Activated T-helper 1 cell treated with anti-CD3 and anti-CD28 coated beads, Interleukin-12 subunit alpha, Interleukin-12 subunit beta, Interleukin-2, Interleukin-4 antibody, amounts not matched to agents 30 ng/mL and 10 ng/mL and 1 ng/mL, durations not matched to agents 14 hours and 24 hours and 36 hours (primary cell): ENCODE results near the gene HOXC6. TPM values are rescaled to one million over a fixed set of nuclear protein-coding genes. Genes with fewer than 3 reads are reported as not detected.

ENCODE experiments used
- DNase-seq: peaks from one replicate; pipeline ENCODE4 v3.0.0; 2021; ENCODE audit warnings: low spot score
- H3K27ac Mint-ChIP-seq: one replicate; pipeline ENCODE4 v1.8.0; 2021; ENCODE audit warnings: mild to moderate bottlenecking, mixed read lengths
- H3K27me3 Mint-ChIP-seq: one replicate; pipeline ENCODE4 v1.8.0; 2022; ENCODE audit warnings: mild to moderate bottlenecking, moderate library complexity, mixed read lengths; ENCODE audit not compliant: insufficient read depth
- H3K36me3 Mint-ChIP-seq: one replicate; pipeline ENCODE4 v1.8.0; 2021; ENCODE audit warnings: low read depth, mixed read lengths
- H3K4me1 Mint-ChIP-seq: one replicate; pipeline ENCODE4 v1.8.0; 2021; ENCODE audit warnings: low read depth, mixed read lengths
- H3K4me3 Mint-ChIP-seq: one replicate; pipeline ENCODE4 v1.8.0; 2021; ENCODE audit warnings: mild to moderate bottlenecking, moderate library complexity, mixed read lengths
- H3K9me3 Mint-ChIP-seq: one replicate; pipeline ENCODE4 v1.8.0; 2021; ENCODE audit warnings: mixed read lengths
- intact Hi-C: fragments of 100-400 bp; cut with micrococcal nuclease; formaldehyde crosslinking; loops from one replicate; pipeline ENCODE4 v1.15.1; 2024
- total RNA-seq: library from RNA; stranded (reverse); gene quantifications from 2 replicates; pipeline ENCODE4 v1.2.3, GENCODE V29; 2022

Gene HOXC6
- total RNA-seq, 1 donor from 2014 or later = not detected

DNA sequence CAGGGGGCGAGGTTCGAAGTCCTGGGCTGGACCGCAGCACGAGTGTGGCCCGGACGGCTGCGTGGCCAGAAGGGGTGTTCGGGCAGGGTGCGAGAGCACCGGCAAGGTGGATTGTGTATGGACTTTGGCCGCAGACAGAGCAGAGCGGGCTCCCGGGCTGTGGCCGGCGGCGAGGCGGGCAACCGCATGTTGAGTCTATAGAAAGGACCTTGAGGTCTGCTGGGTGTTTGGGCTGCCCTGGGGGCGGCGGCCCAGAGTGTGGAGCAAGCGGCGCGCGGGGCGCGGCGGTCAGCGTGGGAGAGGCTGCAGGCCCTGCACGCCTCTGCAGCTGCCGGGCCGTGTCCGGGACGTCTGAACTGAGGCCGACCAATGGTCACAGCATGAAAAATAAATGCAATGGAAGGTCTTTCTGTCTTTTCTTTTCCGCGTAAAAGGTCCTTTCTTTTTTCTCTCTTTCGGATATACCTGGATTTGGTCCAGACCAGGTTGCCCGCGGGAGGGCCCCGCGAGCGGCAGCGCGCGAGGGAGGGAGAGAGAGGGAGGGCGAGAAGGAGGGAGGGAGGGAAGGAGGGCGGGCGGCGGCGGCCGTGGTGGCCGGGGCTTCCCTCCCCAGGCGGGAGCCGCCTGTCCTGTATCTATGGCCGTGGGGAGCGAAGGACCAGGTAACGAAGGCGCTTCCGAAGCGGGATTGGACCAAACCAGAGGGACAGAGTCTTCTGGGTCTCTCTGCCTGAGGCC, 33.8 kb upstream of the HOXC6 start:
- intact Hi-C loops = loop anchor here (5.0 kb wide), 1 partner anchor 38 kb away; the partner anchor contains the start of gene HOXC5
- Mint-ChIP-seq H3K4me3 (no peak overlapping the region), H3K27me3 (peaks cover 89% of the 10 kb centered on the region), H3K36me3 (no peaks in the 10 kb centered on the region), H3K27ac (peak overlapping the region; percentile 76), H3K9me3 (no peaks in the 10 kb centered on the region), H3K4me1 (peaks cover 33% of the 10 kb centered on the region)
- no peak for DNase-seq

- Mint-ChIP-seq H3K4me3 (peak overlapping the region; percentile 46), H3K9me3 (no peaks in the 10 kb centered on the region), H3K36me3 (no peaks in the 10 kb centered on the region), H3K27ac (peak overlapping the region; percentile 76), H3K4me1 (peaks cover 28% of the 10 kb centered on the region), H3K27me3 (peaks cover 89% of the 10 kb centered on the region)
- no peak for DNase-seq
- intact Hi-C loops = loop anchor here (5.0 kb wide), 1 partner anchor 37 kb away; the partner anchor contains the start of gene HOXC5
These were observed 33.2 kb upstream of the HOXC6 start for GRCh38 chr12:53995002-53995377.

GRCh38 chr12:53995378-53996239, 32.6 kb upstream of the HOXC6 start:
- no peak for DNase-seq
- peak overlapping the region; percentile 80 for H3K4me3 Mint-ChIP-seq
- peak overlapping the region; percentile 76 for H3K27ac Mint-ChIP-seq
- no peaks in the 10 kb centered on the region for H3K9me3 Mint-ChIP-seq
- H3K27me3 Mint-ChIP-seq = peaks cover 87% of the 10 kb centered on the region
- H3K36me3 Mint-ChIP-seq = no peaks in the 10 kb centered on the region
- intact Hi-C loops = loop anchor here (2.0 to 5.0 kb wide), 3 partner anchors 13 to 37 kb away; partner anchors contain the start of gene HOXC5
- H3K4me1 Mint-ChIP-seq = peaks cover 22% of the 10 kb centered on the region

GRCh38 chr12:53996240-53997203, 31.7 kb upstream of the HOXC6 start:
- Mint-ChIP-seq H3K4me3 (peak overlapping the region; percentile 80), H3K27me3 (peaks cover 89% of the 10 kb centered on the region), H3K27ac (no peak overlapping the region), H3K36me3 (no peaks in the 10 kb centered on the region), H3K9me3 (no peaks in the 10 kb centered on the region), H3K4me1 (peaks cover 22% of the 10 kb centered on the region)
- intact Hi-C loops = loop anchor here (2.0 to 5.0 kb wide), 3 partner anchors 14 to 36 kb away; partner anchors contain the start of gene HOXC5
- no peak for DNase-seq

GRCh38 chr12:53997204-53998109, 30.8 kb upstream of the HOXC6 start:
- H3K4me3 Mint-ChIP-seq = no peak overlapping the region
- H3K36me3 Mint-ChIP-seq = no peaks in the 10 kb centered on the region
- intact Hi-C loops = loop anchor here (2.0 to 5.0 kb wide), 3 partner anchors 15 to 35 kb away; partner anchors contain the start of gene HOXC5
- H3K9me3 Mint-ChIP-seq = no peaks in the 10 kb centered on the region
- DNase-seq = no peak
- H3K27me3 Mint-ChIP-seq = peaks cover 89% of the 10 kb centered on the region
- H3K27ac Mint-ChIP-seq = peak overlapping the region; percentile 7
- H3K4me1 Mint-ChIP-seq = peaks cover 25% of the 10 kb centered on the region

GRCh38 chr12:53998110-53998899, 29.9 kb upstream of the HOXC6 start:
- Mint-ChIP-seq H3K4me3 (no peak overlapping the region), H3K27me3 (peaks cover 89% of the 10 kb centered on the region), H3K9me3 (no peaks in the 10 kb centered on the region), H3K4me1 (peaks cover 28% of the 10 kb centered on the region), H3K27ac (peak overlapping the region; percentile 7), H3K36me3 (no peaks in the 10 kb centered on the region)
- intact Hi-C loops = loop anchor here (5.0 kb wide), 1 partner anchor 34 kb away; the partner anchor contains the start of gene HOXC5
- DNase-seq = no peak

GRCh38 chr12:53998900-53999236, 29.4 kb upstream of the HOXC6 start:
- no peak for DNase-seq
- intact Hi-C loops = loop anchor here (5.0 kb wide), 1 partner anchor 33 kb away; the partner anchor contains the start of gene HOXC5
- Mint-ChIP-seq H3K9me3 (no peaks in the 10 kb centered on the region), H3K36me3 (peaks cover 4% of the 10 kb centered on the region), H3K4me3 (no peak overlapping the region), H3K27me3 (peaks cover 89% of the 10 kb centered on the region), H3K27ac (no peak overlapping the region), H3K4me1 (peaks cover 26% of the 10 kb centered on the region)

DNA sequence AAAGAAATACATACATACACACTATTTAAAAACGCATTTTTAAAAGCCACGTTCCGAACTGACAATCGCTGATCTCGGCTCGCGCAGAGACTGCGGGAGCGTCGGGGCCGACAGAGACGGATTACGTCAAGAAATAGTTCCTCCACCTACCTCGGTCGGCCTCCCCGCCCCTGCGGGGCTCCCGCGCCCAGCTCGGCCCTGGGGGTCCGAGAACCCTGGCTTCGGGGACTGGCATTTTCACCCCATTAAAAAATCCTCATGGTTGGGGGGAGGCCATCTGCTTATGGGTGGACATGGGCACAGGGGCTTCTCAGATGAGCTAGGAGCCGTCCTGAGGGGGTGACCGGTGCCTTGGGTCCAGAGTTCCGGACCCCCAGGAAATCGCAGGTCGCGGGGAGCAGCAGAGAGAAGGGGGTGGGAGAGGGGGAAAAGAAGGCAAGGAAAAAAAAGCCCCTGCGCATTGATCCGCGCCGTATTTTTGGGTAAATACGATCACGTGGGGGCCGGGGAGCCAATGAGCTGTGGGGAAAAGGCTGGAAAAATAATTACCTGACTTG, 28.6 kb upstream of the HOXC6 start:
- Mint-ChIP-seq H3K9me3 (no peaks in the 10 kb centered on the region), H3K4me1 (peaks cover 23% of the 10 kb centered on the region), H3K27me3 (peaks cover 93% of the 10 kb centered on the region), H3K27ac (peak overlapping the region; percentile 65), H3K36me3 (peaks cover 4% of the 10 kb centered on the region), H3K4me3 (peak overlapping the region; percentile 15)
- intact Hi-C loops = loop anchor here (5.0 kb wide), 1 partner anchor 33 kb away; the partner anchor contains the start of gene HOXC5
- DNase-seq = no peak

DNA sequence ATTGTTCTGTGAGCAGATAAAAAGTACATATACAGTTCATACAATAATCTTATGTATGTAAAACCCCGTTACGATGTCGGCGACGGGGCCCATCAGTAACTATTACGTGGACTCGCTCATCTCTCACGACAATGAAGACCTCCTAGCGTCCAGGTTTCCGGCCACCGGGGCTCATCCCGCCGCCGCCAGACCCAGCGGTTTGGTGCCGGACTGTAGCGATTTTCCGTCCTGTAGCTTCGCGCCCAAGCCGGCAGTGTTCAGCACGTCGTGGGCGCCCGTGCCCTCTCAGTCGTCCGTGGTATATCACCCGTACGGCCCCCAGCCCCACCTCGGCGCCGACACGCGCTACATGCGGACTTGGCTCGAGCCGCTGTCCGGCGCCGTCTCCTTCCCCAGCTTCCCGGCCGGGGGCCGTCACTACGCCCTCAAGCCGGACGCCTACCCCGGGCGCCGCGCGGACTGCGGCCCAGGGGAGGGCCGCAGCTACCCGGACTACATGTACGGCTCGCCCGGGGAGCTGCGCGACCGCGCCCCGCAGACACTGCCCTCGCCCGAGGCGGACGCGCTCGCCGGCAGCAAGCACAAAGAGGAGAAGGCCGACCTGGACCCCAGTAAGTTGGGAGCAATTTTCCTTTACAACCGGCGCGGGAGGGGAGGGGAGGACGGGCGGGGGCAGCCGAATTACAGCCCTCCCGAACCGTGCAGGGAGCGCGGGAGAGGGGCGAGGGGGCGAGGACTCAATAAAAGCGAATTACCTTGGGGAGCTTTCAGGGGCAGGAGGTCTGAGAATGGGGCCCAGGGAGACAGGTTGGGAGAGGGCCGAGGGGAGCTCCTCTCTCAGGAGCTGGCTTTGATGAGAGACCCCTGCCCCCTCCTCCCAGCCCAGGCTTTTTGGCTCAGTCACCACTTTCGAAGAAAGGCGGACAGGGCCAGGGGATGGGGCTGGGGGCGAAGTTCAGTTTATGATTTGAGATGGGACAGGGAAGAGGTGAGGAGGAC, 27.8 kb upstream of the HOXC6 start, which contains the start of gene HOXC9:
Gene HOXC9 (plus strand): TSS at position 46 of the 999 bp plus-strand sequence. CDS start 28 bp downstream, at position 74.
- peak within 1 kb of the TSS; percentile 65 for H3K27ac Mint-ChIP-seq
- no peaks in the 10 kb centered on the region for H3K9me3 Mint-ChIP-seq
- DNase-seq = no peak
- H3K4me3 Mint-ChIP-seq = peak within 1 kb of the TSS; percentile 15
- peaks cover 92% of the 10 kb centered on the region for H3K27me3 Mint-ChIP-seq
- peaks cover 20% of the 10 kb centered on the region for H3K4me1 Mint-ChIP-seq
- intact Hi-C loops = no loop called here
- H3K36me3 Mint-ChIP-seq = peaks cover 4% of the 10 kb centered on the region
